ENCODE data around the gene CHST3.

CHST3 gene

DNA sequence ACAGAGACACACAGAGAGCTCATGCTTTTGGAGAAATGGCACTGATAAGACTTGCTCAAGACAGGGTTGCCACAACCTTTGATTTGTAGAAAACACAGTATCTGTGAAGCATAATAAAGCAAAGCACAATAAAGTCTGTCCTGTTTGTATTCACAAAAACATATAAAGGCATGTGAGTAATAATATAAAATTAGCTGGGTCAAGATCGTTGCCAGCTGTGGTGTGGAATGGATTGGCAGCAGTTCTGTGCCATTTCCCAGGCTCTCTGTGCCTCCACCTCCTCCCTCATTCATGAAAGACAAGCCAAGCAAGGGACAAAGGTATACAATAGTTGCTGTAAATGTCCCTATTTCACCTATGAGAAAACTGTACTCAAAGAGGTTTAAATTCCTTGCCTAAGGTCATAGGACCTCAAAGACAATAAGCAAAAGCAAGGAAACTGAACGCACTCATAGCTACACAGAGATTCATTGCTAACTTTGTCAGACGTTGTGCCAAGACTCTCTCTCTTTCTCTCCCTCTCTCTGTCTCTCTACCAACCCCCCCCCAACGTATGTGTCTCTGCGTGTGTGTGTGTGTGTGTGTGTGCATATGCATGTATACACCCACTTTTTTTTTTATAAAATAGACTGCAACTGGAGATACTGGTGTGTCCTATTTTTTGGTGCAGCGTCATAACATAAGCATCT, 31.8 kb downstream of the CHST3 start:
- no peak for DNase-seq

DNA sequence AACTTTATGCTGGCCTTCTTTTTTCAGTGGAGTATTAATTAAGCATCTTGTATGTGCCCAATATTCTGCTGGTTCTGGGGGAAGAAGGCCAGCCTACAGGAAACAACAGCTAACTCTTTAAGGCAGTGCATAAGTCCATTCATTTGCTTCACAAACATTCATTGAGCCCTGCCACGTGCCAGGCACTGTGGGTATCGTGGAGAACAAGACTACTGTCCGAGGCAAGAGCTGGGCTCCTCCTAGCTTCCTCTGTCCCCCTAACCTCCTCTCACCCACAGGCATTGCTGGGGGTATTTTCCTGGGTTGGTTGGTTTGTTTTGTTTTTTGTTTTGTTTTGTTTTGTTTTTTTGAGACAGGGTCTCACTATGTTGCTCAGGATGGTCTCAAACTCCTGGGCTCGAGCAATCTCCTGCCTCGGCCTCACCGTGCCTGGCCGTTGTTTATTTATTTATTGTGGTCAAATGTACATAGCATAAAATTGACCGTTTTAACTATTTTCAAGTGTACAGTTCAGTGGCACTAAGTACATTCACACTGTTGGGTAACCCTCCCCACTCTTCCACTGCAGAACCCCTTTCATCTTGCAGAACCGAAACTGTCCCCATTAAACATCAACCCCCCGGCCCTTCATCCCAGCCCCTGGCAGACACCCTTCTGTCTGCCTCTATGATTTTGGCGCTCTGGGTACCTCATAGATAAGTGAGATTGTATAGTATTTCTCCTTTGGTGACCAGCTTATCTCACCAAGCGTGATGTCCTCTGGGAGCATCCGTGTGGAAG, 32.6 kb downstream of the CHST3 start:
- DNase-seq: peak; percentile 70

DNA sequence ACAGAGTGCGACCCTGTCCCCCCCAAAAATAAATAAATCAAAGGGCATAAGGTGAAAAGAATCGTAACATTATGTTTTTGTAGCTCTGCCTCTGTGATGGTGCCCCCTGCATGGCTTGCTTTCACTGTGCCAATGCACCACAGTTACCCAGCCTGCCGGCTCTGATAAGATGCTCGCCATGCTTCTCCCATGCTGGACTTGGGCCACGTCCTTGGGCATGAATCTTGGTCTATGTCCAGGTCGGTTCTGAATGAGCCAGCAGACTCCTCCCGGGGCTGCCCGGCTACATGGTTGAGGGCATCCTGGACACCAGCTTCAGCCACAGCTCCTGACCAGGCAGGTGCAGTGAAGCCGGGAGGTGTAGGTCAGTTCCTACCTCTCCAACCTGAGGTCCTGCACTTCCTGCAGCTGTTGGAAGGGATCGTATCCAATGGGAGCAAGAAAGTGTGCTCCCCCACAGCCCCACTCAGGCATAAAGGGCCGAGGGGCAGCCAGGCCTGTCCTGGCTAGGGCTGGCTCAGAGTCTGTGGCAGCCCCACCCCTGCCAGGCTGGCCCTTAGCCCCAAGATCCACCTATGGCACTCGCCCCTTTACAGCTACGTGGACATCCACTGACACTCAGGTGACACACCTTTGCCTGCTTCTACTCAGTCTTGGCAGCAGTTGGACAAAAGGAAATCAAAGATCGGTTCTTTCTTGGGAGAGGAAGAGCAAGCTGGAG, 34.1 kb downstream of the CHST3 start:
- peak; percentile 30 for DNase-seq

- no peak for DNase-seq
These were observed 34.6 kb downstream of the CHST3 start for GRCh38 chr10:71998840-71999194.

DNA sequence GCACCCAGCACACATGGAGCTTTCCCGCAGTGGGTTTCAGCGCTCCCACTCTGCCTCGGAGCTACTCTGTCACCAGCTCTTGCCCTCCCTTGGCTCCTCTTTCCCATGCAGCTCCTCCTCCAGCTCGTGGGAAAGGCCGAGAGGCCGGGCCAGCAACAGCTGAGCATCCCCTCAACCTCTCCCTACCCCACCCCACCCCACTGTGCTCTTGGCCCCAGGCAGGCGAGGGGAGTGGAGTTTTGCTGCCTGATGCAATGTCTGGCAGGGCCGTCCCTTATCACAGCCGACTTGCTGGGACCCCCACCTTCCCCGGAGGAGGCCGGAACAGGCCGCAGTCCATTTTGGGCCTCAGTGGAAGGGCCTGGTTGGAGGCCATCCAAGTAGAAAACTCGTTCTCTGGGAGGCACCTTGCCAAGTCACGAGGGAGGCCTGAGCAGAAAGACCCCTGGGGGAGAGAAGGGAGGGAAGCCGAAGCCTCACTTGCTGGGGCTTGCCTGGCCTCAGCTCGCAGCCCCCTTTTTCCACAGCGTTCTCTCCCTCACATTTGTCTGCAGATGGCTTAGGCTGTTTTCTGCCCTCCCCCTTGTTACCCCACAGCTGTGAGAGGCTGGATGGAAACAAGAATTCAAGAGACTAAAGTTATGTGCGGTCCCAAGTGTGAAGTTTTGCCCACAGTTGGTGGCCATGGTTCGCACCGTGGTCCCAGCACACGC, 35.3 kb downstream of the CHST3 start:
- peak; percentile 73 for DNase-seq

- no peak for DNase-seq
These were observed 36.2 kb downstream of the CHST3 start for GRCh38 chr10:72000073-72001032.

GRCh38 chr10:72001033-72001395, 36.8 kb downstream of the CHST3 start:
- DNase-seq: no peak

DNA sequence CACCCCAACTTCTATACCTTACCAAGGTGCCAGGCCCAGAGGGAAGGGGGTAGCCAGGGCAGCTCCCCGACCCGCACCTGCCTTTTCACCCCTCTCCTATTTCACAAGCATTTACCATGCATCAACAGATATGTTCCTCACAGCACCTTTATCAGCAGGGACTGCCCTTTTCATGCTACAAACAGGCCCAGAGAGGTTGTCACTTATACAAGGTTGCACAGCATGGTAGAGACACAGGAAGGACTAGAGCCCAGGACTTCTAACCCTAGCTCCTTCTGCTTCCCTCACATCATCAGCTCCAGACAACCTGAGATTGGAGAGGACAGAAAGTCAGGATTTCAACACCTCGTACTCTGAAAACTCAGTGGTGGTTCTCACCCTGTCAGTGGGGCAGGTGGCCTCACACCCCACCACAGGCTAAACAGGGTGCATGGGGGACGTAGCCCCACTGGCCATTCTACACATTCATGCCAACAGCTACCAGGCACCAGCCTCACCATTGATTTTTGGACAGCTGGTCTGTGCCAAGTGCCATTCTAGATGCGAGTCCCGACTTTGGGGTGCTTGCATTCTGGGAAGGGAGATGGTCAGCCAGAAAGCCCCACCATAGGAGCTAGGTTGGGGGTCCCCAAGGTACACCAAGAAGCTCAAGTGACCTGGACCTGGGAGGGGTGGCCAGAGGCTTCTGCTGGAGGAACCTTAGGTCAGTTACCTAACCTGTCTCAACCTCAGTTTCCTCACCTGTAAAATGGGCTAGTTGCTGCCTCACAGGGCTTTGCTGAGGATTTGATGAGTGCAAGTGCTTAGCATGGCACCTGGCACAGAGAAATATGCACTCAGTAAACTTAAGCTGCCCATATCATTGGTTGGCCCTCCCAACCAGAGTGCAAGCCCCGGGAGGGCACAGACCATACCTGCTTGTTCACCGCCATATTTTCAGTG, 38.4 kb downstream of the CHST3 start:
- DNase-seq: no peak

DNA sequence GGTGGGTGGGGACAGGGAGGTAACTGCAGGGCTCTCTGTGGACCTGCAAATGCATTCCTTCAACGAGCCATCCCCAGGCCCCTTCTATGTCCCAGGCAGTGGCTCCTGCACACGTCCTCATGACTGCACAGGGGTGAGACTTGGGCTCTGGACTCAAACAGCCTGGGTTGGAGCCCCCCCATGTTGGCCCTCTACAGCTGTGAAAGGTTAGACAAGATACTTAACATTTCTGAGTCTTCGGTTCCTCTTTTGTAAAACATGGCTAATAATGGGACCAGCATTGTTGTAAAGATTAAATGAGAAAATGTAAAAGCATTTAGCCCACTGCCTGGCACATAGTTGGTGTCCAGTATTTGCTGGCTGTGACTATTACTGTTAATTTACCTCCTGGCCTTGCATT, 41.8 kb downstream of the CHST3 start:
- DNase-seq: no peak

DNA sequence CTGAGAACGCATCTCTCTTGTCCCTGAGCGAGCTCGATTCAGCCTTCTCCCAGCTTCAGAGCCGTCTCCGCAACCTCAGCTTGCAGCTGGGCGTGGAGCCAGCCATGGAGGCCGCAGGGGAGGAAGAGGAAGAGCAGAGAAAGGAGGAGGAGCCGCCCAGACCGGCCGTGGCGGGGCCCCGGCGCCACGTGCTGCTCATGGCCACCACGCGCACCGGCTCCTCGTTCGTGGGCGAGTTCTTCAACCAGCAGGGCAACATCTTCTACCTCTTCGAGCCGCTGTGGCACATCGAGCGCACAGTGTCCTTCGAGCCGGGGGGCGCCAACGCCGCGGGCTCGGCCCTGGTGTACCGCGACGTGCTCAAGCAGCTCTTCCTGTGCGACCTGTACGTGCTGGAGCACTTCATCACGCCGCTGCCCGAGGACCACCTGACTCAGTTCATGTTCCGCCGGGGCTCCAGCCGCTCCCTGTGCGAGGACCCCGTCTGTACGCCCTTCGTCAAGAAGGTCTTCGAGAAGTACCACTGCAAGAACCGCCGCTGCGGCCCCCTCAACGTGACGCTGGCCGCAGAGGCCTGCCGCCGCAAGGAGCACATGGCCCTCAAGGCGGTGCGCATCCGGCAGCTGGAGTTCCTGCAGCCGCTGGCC, 43.2 kb downstream of the CHST3 start:
- peak; percentile 29 for DNase-seq

DNA sequence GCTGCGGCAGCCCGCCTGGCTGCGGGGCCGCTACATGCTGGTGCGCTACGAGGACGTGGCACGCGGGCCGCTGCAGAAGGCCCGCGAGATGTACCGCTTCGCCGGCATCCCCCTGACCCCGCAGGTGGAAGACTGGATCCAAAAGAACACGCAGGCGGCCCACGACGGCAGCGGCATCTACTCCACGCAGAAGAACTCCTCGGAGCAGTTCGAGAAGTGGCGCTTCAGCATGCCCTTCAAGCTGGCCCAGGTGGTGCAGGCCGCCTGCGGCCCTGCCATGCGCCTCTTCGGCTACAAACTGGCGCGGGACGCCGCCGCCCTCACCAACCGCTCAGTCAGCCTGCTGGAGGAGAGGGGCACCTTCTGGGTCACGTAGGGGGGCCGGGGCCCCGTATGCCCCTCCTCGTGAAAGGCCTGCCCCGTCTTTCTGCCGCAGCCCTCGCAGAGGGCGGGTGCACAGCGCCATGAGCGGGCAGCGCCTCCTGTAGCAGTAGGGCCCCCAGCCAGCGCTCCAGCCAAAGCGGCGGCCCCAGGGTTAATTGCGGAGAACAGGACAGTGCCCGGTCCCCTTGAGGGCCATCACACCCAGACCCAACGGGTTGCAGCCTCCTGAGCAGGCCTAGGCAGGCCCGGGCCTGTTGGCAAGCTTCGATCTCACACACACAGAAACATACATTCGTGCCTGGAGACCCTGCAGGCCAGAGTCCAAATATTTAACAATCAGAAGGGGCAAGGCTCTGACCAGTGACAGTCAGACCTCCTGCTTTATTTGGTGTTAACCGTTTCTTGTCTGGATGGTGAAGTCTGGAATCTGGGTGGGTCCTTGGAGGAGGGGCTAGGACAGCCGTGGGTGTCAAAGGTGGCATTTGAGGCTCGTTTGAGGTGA, 44.1 kb downstream of the CHST3 start:
- no peak for DNase-seq

- no peak for DNase-seq
These were observed 44.8 kb downstream of the CHST3 start for GRCh38 chr10:72009051-72009424.

DNA sequence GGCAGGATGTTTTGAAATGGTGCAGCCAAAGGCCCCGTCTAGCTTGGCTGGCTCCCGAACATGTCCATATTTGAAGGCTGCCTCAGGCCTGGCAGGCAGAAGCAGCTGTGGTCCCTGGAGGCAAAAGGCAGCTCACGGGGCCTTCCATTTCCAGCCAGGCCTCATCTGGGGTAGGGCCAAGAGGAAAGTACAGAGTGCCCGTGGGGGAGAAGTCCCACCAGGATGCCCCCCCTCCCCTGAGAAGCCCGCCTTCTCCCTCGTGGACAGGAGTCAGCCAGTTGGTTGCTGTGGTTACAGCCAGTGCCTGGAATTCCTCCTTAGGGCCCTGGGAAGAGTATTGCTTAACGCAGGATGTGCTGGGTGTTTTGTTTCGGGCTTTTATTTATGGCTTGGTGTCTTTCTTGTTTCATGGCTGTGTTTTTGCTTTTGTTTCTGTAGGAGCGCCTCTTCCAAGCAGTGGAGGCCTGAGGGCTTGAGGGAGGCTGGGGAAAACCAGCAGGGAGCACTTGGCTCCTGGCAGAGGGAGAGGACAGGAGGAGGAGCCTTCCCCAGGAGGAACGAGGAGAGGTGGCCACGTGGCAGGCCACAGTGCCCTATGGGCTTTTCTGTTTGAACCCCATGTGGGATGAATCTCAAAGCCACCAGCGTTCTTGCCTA, 45.4 kb downstream of the CHST3 start:
- peak; percentile 78 for DNase-seq

- DNase-seq: no peak
These were observed 46.2 kb downstream of the CHST3 start for GRCh38 chr10:72010234-72010973.

- DNase-seq: no peak
These were observed 46.8 kb downstream of the CHST3 start for GRCh38 chr10:72011016-72011415.

GRCh38 chr10:72011468-72011867, 47.3 kb downstream of the CHST3 start:
- peak; percentile 88 for DNase-seq

GRCh38 chr10:72011976-72012512, 47.8 kb downstream of the CHST3 start:
- DNase-seq: no peak

- DNase-seq: no peak
These were observed 48.6 kb downstream of the CHST3 start for GRCh38 chr10:72012796-72013195.

Measured in midbrain (tissue), 1 donor.